ENCODE measurements around the gene SPACA7. TPM values are rescaled to one million over a fixed set of nuclear protein-coding genes. Genes with fewer than 3 reads are reported as not detected.

SPACA7 gene
- total RNA-seq, 2 donors from 2014 or later: not detected

GRCh38 chr13:112453874-112454647 is 77.9 kb downstream of the SPACA7 start:
- no peak for ATAC-seq (ENCODE audit: insufficient number of reproducible peaks, low FRiP score, low read depth)
- Histone ChIP-seq H3K4me3 (no peak overlapping the region), H3K36me3 (no peaks in the 10 kb centered on the region), H3K9me3 (no peaks in the 10 kb centered on the region), H3K27ac (no peak overlapping the region), H3K27me3 (replicated peaks; ENCODE audit: insufficient read depth) (no peaks in the 10 kb centered on the region), H3K4me1 (ENCODE audit: control insufficient read depth in 1 of 2, low read depth in 2 of 2) (no peaks in the 10 kb centered on the region)
- DNase-seq (ENCODE audit: low spot score): no peak
- no peak for TF ChIP-seq CTCF (IDR thresholded peaks at IDR 0.05)

- H3K27ac ChIP-seq: no peak overlapping the region
These were observed 78.6 kb downstream of the SPACA7 start for GRCh38 chr13:112454648-112455334.

DNA sequence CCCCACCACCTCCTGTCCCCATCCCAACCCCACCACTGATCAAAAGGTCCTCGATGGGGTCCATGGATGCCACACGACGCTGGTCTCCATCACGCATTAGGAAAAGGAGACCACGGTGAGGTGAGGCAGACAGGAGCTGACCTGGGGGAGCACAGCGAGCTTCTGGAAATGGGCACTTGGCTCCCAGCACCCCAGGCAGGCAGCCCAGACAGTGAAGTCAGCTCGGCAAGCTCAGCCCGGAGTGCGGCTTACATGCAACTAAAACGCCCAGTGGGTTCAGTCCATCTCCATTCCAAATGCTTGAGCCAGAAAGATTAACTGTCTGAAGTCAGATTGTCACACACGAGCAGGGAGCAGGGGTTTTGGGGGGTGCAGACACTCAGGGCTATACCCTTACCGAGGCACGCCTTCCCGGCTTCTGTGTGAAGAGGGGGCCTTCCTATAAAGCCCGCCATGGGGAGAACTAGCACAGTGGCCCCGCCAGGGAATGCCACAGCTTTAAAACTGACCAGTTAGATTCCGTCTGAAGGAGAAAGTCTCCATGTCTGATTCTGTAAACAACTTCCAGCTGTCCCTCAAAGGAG is 79.4 kb downstream of the SPACA7 start:
- no peak for ATAC-seq (ENCODE audit: insufficient number of reproducible peaks, low FRiP score, low read depth)
- DNase-seq (ENCODE audit: low spot score): no peak
- no peak overlapping the region for H3K4me3 ChIP-seq
- H3K36me3 ChIP-seq: no peaks in the 10 kb centered on the region
- H3K27ac ChIP-seq: no peak overlapping the region
- TF ChIP-seq CTCF (IDR thresholded peaks at IDR 0.05): no peak
- H3K4me1 ChIP-seq (ENCODE audit: control insufficient read depth in 1 of 2, low read depth in 2 of 2): no peaks in the 10 kb centered on the region
- H3K9me3 ChIP-seq: peaks cover 4% of the 10 kb centered on the region
- H3K27me3 ChIP-seq (replicated peaks; ENCODE audit: insufficient read depth): no peaks in the 10 kb centered on the region

More at GRCh38 chr13:112454648-112455334, 78.6 kb downstream of the SPACA7 start:
- H3K4me3 ChIP-seq: no peak overlapping the region
- DNase-seq (ENCODE audit: low spot score) (no peak), ATAC-seq (ENCODE audit: insufficient number of reproducible peaks, low FRiP score, low read depth) (no peak)
- no peaks in the 10 kb centered on the region for H3K4me1 ChIP-seq (ENCODE audit: control insufficient read depth in 1 of 2, low read depth in 2 of 2)
- no peaks in the 10 kb centered on the region for H3K27me3 ChIP-seq (replicated peaks; ENCODE audit: insufficient read depth)
- no peaks in the 10 kb centered on the region for H3K36me3 ChIP-seq
- TF ChIP-seq CTCF (IDR thresholded peaks at IDR 0.05): no peak
- H3K9me3 ChIP-seq: peaks cover 2% of the 10 kb centered on the region

DNA sequence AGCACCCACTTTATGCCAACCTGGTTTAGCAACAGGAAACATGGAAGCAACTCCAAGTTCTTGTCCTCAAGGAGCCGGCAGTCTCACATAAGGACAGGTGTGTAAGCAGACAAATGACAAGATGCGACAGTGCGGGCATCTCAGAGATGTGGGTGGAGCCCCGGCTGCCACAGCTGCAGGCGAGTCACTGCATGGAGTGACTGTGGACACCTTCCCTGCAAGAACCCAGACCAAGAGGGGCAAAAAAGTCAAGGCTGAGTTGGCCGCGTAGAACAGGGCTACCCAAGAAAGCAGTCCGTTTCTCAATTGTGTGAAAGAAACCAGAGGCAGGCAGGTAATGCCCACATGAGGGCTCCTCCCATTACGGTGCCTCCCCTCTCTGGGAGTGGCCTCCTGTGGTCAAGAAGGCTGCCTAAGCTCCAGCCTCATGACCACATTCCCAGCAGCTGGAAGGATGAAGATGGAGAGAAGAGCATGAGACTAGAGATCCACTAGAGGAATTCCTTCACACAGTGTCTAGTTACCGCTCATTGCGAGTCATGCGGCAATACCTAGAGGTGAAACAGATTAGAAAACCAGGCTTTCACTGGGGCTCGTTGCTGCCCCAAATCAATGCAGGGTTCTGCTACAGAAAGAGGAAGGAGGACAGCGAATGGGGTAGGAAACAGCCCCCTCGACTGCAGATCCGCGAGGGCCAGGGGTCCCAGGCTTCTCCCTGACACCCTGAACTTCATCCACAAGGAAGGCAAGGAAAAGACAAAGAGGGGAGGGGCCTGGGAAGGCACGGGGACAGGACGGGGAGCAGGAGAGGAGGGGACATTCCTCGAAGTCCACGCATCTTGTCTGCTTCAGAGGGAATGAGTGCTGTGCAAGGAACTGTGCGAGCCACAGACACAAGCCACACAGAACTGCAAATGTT is 80.2 kb downstream of the SPACA7 start:
- H3K4me3 ChIP-seq: no peak overlapping the region
- H3K27me3 ChIP-seq (replicated peaks; ENCODE audit: insufficient read depth): no peaks in the 10 kb centered on the region
- no peak for TF ChIP-seq CTCF (IDR thresholded peaks at IDR 0.05)
- no peak for ATAC-seq (ENCODE audit: insufficient number of reproducible peaks, low FRiP score, low read depth)
- H3K9me3 ChIP-seq: peaks cover 4% of the 10 kb centered on the region
- no peak overlapping the region for H3K27ac ChIP-seq
- no peaks in the 10 kb centered on the region for H3K4me1 ChIP-seq (ENCODE audit: control insufficient read depth in 1 of 2, low read depth in 2 of 2)
- no peaks in the 10 kb centered on the region for H3K36me3 ChIP-seq
- DNase-seq (ENCODE audit: low spot score): no peak

Measured in thoracic aorta (tissue), 2 donors.